ENCODE results near the gene KCND3. TPM values are rescaled to one million over a fixed set of nuclear protein-coding genes. Genes with fewer than 3 reads are reported as not detected.

Gene KCND3
- total and polyA plus RNA-seq, 2 experiments from 2014 or later: 0.10 to 0.18 TPM

- TF ChIP-seq, protein P1, sequence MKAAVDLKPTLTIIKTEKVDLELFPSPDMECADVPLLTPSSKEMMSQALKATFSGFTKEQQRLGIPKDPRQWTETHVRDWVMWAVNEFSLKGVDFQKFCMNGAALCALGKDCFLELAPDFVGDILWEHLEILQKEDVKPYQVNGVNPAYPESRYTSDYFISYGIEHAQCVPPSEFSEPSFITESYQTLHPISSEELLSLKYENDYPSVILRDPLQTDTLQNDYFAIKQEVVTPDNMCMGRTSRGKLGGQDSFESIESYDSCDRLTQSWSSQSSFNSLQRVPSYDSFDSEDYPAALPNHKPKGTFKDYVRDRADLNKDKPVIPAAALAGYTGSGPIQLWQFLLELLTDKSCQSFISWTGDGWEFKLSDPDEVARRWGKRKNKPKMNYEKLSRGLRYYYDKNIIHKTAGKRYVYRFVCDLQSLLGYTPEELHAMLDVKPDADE (IDR thresholded peaks at IDR 0.05): no peak
- no peak for TF ChIP-seq CTCF (conservative IDR thresholded peaks at IDR 0.05; ENCODE audit: low read depth in 2 of 2)
These were observed 27.7 kb upstream of the KCND3 start (continued) for GRCh38 chr1:112017183-112017582.

GRCh38 chr1:112012823-112013222 is 23.4 kb upstream of the KCND3 start:
- no peaks in the 10 kb centered on the region for H3K36me3 Mint-ChIP-seq (ENCODE audit: low read depth)
- TF ChIP-seq ZNF114 (CRISPR knock-in tag; IDR thresholded peaks at IDR 0.05): no peak
- TF ChIP-seq JUNB (IDR thresholded peaks at IDR 0.05; ENCODE audit: unreplicated experiment): no peak
- TF ChIP-seq STAT1 (IDR thresholded peaks at IDR 0.05; ENCODE audit: unreplicated experiment): no peak
- no peak for TF ChIP-seq EZH2 (IDR thresholded peaks at IDR 0.05; ENCODE audit: low read depth, unreplicated experiment)
- no peak for TF ChIP-seq REST (IDR thresholded peaks at IDR 0.05; ENCODE audit: unreplicated experiment)
- no peak for TF ChIP-seq POLR2AphosphoS5 (IDR thresholded peaks at IDR 0.05; ENCODE audit: low read depth)
- TF ChIP-seq CTCF (conservative IDR thresholded peaks at IDR 0.05; ENCODE audit: low read depth in 2 of 2): no peak
- no peak for TF ChIP-seq EZH2phosphoT487 (IDR thresholded peaks at IDR 0.05; ENCODE audit: unreplicated experiment)
- no peak for TF ChIP-seq NANOG (IDR thresholded peaks at IDR 0.05; ENCODE audit: borderline replicate concordance)
- TF ChIP-seq ZNF331 (CRISPR knock-in tag; IDR thresholded peaks at IDR 0.05; ENCODE audit: low read depth): no peak

More at GRCh38 chr1:112012823-112013222, 23.4 kb upstream of the KCND3 start:
- no peaks in the 10 kb centered on the region for H3F3A ChIP-seq (replicated peaks; ENCODE audit: low read depth)
- H2AFZ ChIP-seq: no peak overlapping the region
- H3K4me3 ChIP-seq: no peak overlapping the region
- no peaks in the 10 kb centered on the region for H3K79me2 ChIP-seq (replicated peaks; ENCODE audit: insufficient read depth)
- no peaks in the 10 kb centered on the region for H3K27me3 ChIP-seq (ENCODE audit: insufficient read depth)
- H3K4me2 ChIP-seq: no peak overlapping the region
- peaks cover 2% of the 10 kb centered on the region for H3K4me1 Mint-ChIP-seq
- DNase-seq (ENCODE audit: low spot score) (no peak), ATAC-seq (no peak)
- no peaks in the 10 kb centered on the region for H3K36me3 ChIP-seq (ENCODE audit: insufficient read depth)
- H3K9me2 ChIP-seq (ENCODE audit: insufficient read depth): 0 out of 2 replicates have a peak, but pooled peaks cover 6% of the 10 kb centered on the region
- no peak overlapping the region for H3K27ac Mint-ChIP-seq
- H3K4me1 ChIP-seq (ENCODE audit: insufficient read depth): peaks cover 2% of the 10 kb centered on the region
- no peak overlapping the region for H3K27ac ChIP-seq (ENCODE audit: low read depth)
- no peaks in the 10 kb centered on the region for H4K20me1 ChIP-seq (replicated peaks; ENCODE audit: insufficient read depth)
- no peak overlapping the region for H3K4me3 Mint-ChIP-seq
- peaks cover 2% of the 10 kb centered on the region for H3K27me3 Mint-ChIP-seq (ENCODE audit: insufficient read depth, low read depth, poor library complexity)
- no peaks in the 10 kb centered on the region; the same call in 2 of the 3 replicates for H3K9me3 Mint-ChIP-seq
